Hematopoietic multipotent progenitor cell (in vitro differentiated cells): ENCODE measurements around the gene ACTL7B. TPM values are rescaled to one million over a fixed set of nuclear protein-coding genes. Genes with fewer than 3 reads are reported as not detected.
"Not testable (repeated sequence)": the region's sequence is repeated elsewhere in the genome, so short reads cannot be mapped to it uniquely, and the experiment has no call there.

Source experiments
- DNase-seq, 3 donors: peaks; one replicate each; pipeline ENCODE4 v3.0.0-alpha.2; 2011 to 2015; ENCODE audit warnings: low read depth in 2 of 3, low spot score in 2 of 3
- total RNA-seq: library from RNA; depleted of rRNA; stranded (reverse); fragments of >200 nt; gene quantifications from one replicate; pipeline ENCODE4 v1.2.3, GENCODE V29; 2012

Gene ACTL7B
- total RNA-seq, 1 donor, result under 0.01 TPM

- DNase-seq, result no peak
Observed at GRCh38 chr9:108845507-108845906, 10.3 kb downstream of the ACTL7B start.

GRCh38 chr9:108844856-108845255, 10.9 kb downstream of the ACTL7B start:
- DNase-seq, result no peak

GRCh38 chr9:108844391-108844790, 11.4 kb downstream of the ACTL7B start:
- no peak for DNase-seq

GRCh38 chr9:108842610-108843295, 13.0 kb downstream of the ACTL7B start:
- DNase-seq, result peak in 2 of 3 donors; percentile 51 to 69

- DNase-seq, result not testable (repeated sequence)
Observed at GRCh38 chr9:108839561-108839960, 16.2 kb downstream of the ACTL7B start.

GRCh38 chr9:108838017-108838416, 17.8 kb downstream of the ACTL7B start:
- no peak for DNase-seq

GRCh38 chr9:108837530-108837929, 18.3 kb downstream of the ACTL7B start:
- no peak for DNase-seq

GRCh38 chr9:108836781-108837180, 19.0 kb downstream of the ACTL7B start:
- DNase-seq, result no peak

GRCh38 chr9:108836319-108836718, 19.5 kb downstream of the ACTL7B start:
- DNase-seq, result no peak

- no peak for DNase-seq
Observed at GRCh38 chr9:108835831-108836230, 20.0 kb downstream of the ACTL7B start.

- peak in 2 of 3 donors; percentile 44 to 89 for DNase-seq
Observed at GRCh38 chr9:108834959-108835665, 20.7 kb downstream of the ACTL7B start.

GRCh38 chr9:108832179-108832500, 23.6 kb downstream of the ACTL7B start:
- no peak for DNase-seq

- no peak for DNase-seq
Observed at GRCh38 chr9:108831496-108832178, 24.1 kb downstream of the ACTL7B start.

GRCh38 chr9:108830272-108830671, 25.5 kb downstream of the ACTL7B start:
- no peak for DNase-seq

GRCh38 chr9:108823829-108824228, 32.0 kb downstream of the ACTL7B start:
- no peak for DNase-seq

GRCh38 chr9:108816037-108816436, 39.7 kb downstream of the ACTL7B start:
- peak in 2 of 3 donors; percentile 15 to 55 for DNase-seq

- DNase-seq, result no peak
Observed at GRCh38 chr9:108815156-108815555, 40.6 kb downstream of the ACTL7B start.

GRCh38 chr9:108813951-108814601, 41.7 kb downstream of the ACTL7B start:
- DNase-seq, result peak in 2 of 3 donors; percentile 57 to 73

GRCh38 chr9:108812396-108813025, 43.3 kb downstream of the ACTL7B start:
- DNase-seq, result no peak

- DNase-seq, result no peak
Observed at GRCh38 chr9:108811944-108812343, 43.8 kb downstream of the ACTL7B start.

- no peak for DNase-seq
Observed at GRCh38 chr9:108809269-108809668, 46.5 kb downstream of the ACTL7B start.
